ENCODE data around the gene SLC6A13. TPM values are rescaled to one million over a fixed set of nuclear protein-coding genes. Genes with fewer than 3 reads are reported as not detected.

Gene SLC6A13
- total and polyA plus RNA-seq, 2 donors (not counting 1 experiment from before 2014, with no cell fraction given), result 0.22 to 0.54 TPM

DNA sequence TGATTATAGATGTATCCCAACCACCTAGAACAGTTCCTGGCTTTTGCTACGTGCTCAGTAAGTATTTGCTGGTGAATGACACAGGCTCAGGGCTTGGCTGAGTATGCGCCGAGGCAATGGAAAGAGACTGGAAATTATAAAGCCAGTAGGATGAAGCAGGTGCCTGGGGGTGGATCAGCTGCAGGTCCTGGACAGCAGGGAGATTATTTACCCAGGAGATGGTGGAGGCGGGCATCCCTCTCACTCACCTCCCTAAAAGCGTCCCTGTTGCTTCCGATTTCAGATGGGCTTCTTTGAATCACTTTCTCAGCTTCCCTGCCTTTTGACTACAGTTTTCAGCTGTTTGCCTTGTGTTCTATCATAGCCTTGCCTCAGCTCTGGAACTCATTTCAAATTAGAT, 6.4 kb downstream of the SLC6A13 start:
- no peak overlapping the region for H3K4me3 Mint-ChIP-seq
- TF ChIP-seq, protein P1, sequence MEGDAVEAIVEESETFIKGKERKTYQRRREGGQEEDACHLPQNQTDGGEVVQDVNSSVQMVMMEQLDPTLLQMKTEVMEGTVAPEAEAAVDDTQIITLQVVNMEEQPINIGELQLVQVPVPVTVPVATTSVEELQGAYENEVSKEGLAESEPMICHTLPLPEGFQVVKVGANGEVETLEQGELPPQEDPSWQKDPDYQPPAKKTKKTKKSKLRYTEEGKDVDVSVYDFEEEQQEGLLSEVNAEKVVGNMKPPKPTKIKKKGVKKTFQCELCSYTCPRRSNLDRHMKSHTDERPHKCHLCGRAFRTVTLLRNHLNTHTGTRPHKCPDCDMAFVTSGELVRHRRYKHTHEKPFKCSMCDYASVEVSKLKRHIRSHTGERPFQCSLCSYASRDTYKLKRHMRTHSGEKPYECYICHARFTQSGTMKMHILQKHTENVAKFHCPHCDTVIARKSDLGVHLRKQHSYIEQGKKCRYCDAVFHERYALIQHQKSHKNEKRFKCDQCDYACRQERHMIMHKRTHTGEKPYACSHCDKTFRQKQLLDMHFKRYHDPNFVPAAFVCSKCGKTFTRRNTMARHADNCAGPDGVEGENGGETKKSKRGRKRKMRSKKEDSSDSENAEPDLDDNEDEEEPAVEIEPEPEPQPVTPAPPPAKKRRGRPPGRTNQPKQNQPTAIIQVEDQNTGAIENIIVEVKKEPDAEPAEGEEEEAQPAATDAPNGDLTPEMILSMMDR (IDR thresholded peaks at IDR 0.05), result no peak
- no peak for TF ChIP-seq EZH2 (IDR thresholded peaks at IDR 0.05; ENCODE audit: borderline replicate concordance, insufficient read depth, low read depth, low read length, poor library complexity, severe bottlenecking)
- Histone ChIP-seq H2AFZ (ENCODE audit: insufficient read depth, low read depth, low read length, poor library complexity, severe bottlenecking) (no peak overlapping the region), H3K79me2 (ENCODE audit: control insufficient read depth, insufficient read depth, low read length) (no peaks in the 10 kb centered on the region), H3K4me3 (ENCODE audit: control extremely low read depth in 1 of 5, extremely low read depth in 1 of 5, insufficient read depth in 1 of 5, low read depth in 2 of 5, low read length in 4 of 5) (no peak overlapping the region), H3K27ac (ENCODE audit: low read length in 2 of 2) (no peak overlapping the region), H3K36me3 (replicated peaks in 1 of 2; ENCODE audit: control extremely low read depth in 1 of 2, control insufficient read depth in 1 of 2, extremely low read depth in 1 of 2, insufficient read depth in 2 of 2, low read length in 1 of 2) (no peaks in the 10 kb centered on the region), H3K4me2 (replicated peaks; ENCODE audit: low read depth, low read length, poor library complexity, severe bottlenecking) (no peak overlapping the region), H3K27me3 (replicated peaks in 1 of 4; ENCODE audit: control extremely low read depth in 1 of 4, control insufficient read depth in 3 of 4, insufficient read depth in 4 of 4, low read length in 3 of 4) (peaks cover 0 to 14% (median 4%) of the 10 kb centered on the region in 4 experiments), H3K9me3 (ENCODE audit: control extremely low read depth in 1 of 3, control insufficient read depth in 2 of 3, insufficient read depth in 1 of 3, low read length in 2 of 3) (no peaks in the 10 kb centered on the region), H3K9ac (ENCODE audit: low read length) (no peak overlapping the region), H4K20me1 (ENCODE audit: control insufficient read depth, insufficient read depth, low read length, poor library complexity, severe bottlenecking) (no peaks in the 10 kb centered on the region), H3K4me1 (ENCODE audit: control insufficient read depth in 2 of 2, insufficient read depth in 2 of 2, low read length in 2 of 2) (no peaks in the 10 kb centered on the region)
- ChIA-PET POLR2A (no interaction called here), CTCF (no interaction called here)
- 95% methylated on average over 6 of the region's 6 CpGs for WGBS (ENCODE audit: insufficient coverage)
- H3K27ac Mint-ChIP-seq, result no peak overlapping the region
- intact Hi-C loops (cut with micrococcal nuclease), result no loop called here
- no peaks in the 10 kb centered on the region for H3K4me1 Mint-ChIP-seq
- no peak for ATAC-seq (ENCODE audit: low read depth)
- no peak for DNase-seq
- peaks cover 54% of the 10 kb centered on the region for H3K27me3 Mint-ChIP-seq
- no peaks in the 10 kb centered on the region for H3K9me3 Mint-ChIP-seq (ENCODE audit: insufficient read depth)

DNA sequence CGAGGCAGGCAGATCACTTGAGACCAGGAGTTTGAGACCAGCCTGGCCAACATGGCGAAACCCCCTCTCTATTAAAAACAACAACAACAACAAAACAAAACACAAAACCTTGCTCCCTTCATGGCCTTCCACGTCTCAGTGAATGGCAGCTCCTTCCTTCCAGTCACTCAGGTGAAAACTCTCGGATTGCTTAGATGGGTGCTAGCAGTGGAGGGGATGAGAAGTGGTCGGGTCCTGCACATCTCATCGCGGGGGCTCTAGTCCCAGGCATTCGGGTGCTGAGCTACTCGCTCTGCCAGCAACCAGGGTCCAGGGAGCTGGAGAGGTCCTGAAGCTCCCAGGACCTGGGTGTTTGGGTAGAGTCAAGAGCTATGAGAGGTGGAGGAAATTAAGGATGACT, 7.7 kb downstream of the SLC6A13 start:
- H4K20me1 ChIP-seq (ENCODE audit: control insufficient read depth, insufficient read depth, low read length, poor library complexity, severe bottlenecking), result no peaks in the 10 kb centered on the region
- WGBS (ENCODE audit: insufficient coverage), result 84% methylated on average over 5 of the region's 9 CpGs
- H3K9me3 ChIP-seq (ENCODE audit: control extremely low read depth in 1 of 3, control insufficient read depth in 2 of 3, insufficient read depth in 1 of 3, low read length in 2 of 3), result no peaks in the 10 kb centered on the region
- TF ChIP-seq, protein P1 (IDR thresholded peaks at IDR 0.05), result no peak
- no peak for TF ChIP-seq EZH2 (IDR thresholded peaks at IDR 0.05; ENCODE audit: borderline replicate concordance, insufficient read depth, low read depth, low read length, poor library complexity, severe bottlenecking)
- H3K27ac ChIP-seq (ENCODE audit: low read length in 2 of 2), result no peak overlapping the region
- no peaks in the 10 kb centered on the region for H3K4me1 ChIP-seq (ENCODE audit: control insufficient read depth in 2 of 2, insufficient read depth in 2 of 2, low read length in 2 of 2)
- no peak overlapping the region for H2AFZ ChIP-seq (ENCODE audit: insufficient read depth, low read depth, low read length, poor library complexity, severe bottlenecking)
- peaks cover 0 to 13% (median 4%) of the 10 kb centered on the region in 4 experiments for H3K27me3 ChIP-seq (replicated peaks in 1 of 4; ENCODE audit: control extremely low read depth in 1 of 4, control insufficient read depth in 3 of 4, insufficient read depth in 4 of 4, low read length in 3 of 4)
- Mint-ChIP-seq H3K27ac (no peak overlapping the region), H3K4me1 (no peaks in the 10 kb centered on the region), H3K9me3 (ENCODE audit: insufficient read depth) (no peaks in the 10 kb centered on the region), H3K4me3 (no peak overlapping the region), H3K27me3 (peaks cover 50% of the 10 kb centered on the region)
- no peak overlapping the region for H3K4me3 ChIP-seq (ENCODE audit: control extremely low read depth in 1 of 5, extremely low read depth in 1 of 5, insufficient read depth in 1 of 5, low read depth in 2 of 5, low read length in 4 of 5)
- CTCF ChIA-PET, result no interaction called here
- H3K36me3 ChIP-seq (replicated peaks in 1 of 2; ENCODE audit: control extremely low read depth in 1 of 2, control insufficient read depth in 1 of 2, extremely low read depth in 1 of 2, insufficient read depth in 2 of 2, low read length in 1 of 2), result no peaks in the 10 kb centered on the region
- POLR2A ChIA-PET, result no interaction called here
- intact Hi-C loops (cut with micrococcal nuclease), result no loop called here
- H3K79me2 ChIP-seq (ENCODE audit: control insufficient read depth, insufficient read depth, low read length), result no peaks in the 10 kb centered on the region
- H3K4me2 ChIP-seq (replicated peaks; ENCODE audit: low read depth, low read length, poor library complexity, severe bottlenecking), result no peak overlapping the region
- ATAC-seq (ENCODE audit: low read depth) (no peak), DNase-seq (no peak)
- no peak overlapping the region for H3K9ac ChIP-seq (ENCODE audit: low read length)

Measured in B cell (primary cell).